HG02571 (cell line): ENCODE data around the gene INPP5A.
"Not testable (repeated sequence)": the region's sequence is repeated elsewhere in the genome, so short reads cannot be mapped to it uniquely, and the experiment has no call there.

Experiments used
- ATAC-seq: cut with Tn5 transposase; IDR thresholded peaks from one replicate; pipeline ENCODE4 v1.9.1; 2021; ENCODE audit warnings: mild to moderate bottlenecking, moderate library complexity; ENCODE audit not compliant: unreplicated experiment

Gene INPP5A

DNA sequence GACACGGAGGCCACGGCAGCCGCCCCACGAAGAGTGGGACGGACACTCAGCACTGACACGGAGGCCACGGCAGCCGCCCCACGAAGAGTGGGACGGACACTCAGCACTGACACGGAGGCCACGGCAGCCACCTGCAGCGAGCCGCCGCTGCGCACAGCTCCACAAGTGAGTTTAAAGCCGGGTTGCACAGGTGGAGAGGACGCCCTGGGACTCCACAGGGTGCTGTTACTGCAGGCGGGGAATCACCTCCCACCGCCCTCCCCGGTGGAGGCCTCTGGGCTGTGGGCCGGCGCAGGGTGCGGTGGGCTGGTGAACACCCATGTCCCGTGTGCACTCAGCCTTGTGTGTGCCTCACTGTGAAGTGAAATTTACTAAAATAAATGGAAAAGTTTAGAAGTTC is 235.2 kb downstream of the INPP5A start:
- ATAC-seq, result not testable (repeated sequence)

GRCh38 chr10:132774181-132774901 is 236.8 kb downstream of the INPP5A start:
- ATAC-seq, result no peak

- ATAC-seq, result no peak
Observed at GRCh38 chr10:132774902-132775863, 237.6 kb downstream of the INPP5A start.

DNA sequence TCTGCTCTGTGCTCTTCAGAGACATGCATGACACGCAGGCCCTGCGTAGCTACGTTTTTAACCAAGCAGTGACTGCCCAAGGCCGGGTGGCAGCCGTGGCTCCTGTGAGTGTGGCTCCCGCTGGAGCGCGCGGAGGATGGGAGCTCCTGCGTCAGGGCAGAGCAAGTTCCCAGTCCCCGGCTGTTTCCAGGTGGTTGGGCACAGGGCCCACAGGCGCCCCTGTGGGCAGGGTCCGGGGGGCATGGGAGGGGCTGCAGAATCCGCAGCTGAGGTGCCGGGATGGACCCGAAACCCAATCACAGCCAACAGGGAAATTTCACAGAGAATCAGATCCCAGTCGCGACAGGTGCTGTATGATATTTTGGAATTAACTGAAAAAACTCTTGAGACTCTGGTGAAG is 238.6 kb downstream of the INPP5A start:
- ATAC-seq, result no peak

DNA sequence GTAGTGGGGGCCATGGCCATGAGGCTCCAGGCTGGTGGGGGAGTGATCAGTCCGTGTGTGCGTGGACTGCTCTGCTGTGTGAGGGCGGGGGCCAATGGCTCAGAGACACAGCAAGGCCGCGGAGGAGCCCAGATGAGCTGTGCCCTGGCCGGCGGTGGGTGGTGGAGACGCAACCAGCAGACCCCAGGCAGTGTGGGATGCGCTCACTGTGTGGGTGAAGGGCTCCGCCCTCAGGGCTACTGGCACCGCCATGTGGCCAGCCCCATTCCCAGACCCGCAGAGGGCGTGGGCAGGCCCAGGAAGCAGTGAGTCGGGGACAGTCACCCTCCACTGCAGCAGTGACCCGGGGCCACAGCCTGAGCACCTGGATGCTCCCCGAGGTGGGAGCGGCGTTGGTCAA is 239.2 kb downstream of the INPP5A start:
- ATAC-seq, result no peak

DNA sequence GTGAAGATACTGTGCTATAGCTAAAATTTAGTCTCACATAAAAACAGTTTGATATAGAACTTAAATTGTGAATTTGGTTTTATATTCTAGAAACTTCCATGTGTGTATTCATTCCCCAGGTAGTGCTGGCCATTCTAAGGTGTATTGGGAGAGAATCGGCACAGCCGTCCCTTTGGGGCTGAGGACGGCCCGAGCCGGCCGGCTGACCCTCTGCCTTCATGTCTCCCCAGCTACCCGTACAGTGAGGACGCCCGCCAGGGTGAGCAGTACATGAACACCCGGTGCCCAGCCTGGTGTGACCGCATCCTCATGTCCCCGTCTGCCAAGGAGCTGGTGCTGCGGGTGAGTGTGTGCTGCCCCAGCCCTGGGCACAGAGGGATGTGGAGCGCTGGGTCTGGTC is 239.9 kb downstream of the INPP5A start:
- no peak for ATAC-seq

DNA sequence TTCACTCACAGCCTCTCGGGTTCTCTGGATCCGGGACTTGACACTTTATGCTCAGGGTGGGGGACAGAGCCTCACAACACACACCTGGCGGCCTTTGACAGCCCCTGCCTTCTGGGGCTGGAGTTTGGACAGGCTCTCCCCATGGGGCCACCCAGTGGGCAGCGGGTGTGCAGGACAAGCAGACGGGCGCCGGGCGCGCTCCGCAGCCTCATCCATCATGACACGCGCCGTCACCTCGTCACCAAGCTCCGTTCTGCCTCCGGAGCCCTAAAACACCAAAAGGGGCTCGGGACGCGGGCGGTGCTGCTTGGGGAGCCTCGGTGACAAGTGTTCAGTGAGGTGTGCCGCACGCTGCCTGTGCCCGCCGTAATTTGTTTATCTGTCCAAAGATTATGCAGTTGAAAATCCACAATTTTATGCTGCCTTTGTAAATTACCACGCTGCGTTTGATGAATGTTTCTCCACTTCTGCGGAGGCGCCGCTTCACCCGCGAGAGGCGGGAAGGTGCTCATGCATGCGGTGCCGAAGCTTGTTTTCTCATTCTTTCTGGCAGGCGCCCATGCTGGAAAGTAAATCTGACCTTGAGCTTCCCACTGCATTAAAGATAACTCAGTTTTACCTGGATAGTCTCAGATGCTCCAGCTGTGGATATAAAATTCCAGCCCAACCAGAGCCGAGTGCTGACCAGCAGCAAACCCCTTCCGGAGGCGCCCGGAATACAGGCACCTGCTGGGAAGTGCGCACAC is 242.1 kb downstream of the INPP5A start:
- no peak for ATAC-seq

- no peak for ATAC-seq
Observed at GRCh38 chr10:132780356-132780755, 242.8 kb downstream of the INPP5A start.

DNA sequence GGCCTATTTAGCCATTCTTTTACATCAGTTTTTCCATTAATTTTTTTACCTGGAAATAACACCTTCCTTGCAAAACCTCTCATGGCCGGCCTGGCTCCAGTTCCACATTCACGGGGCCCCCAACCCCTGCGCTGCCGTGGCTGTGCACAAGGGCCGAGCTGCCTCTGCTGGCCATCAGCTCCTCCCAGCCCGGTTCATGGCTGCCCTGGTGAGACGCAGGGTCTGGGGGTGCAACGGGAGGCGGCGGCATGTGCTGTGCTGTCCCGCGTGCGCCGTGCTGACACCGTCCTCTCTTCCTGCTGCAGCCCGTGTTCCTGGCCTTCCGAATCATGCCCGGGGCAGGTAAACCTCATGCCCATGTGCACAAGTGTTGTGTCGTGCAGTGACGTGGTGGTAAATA is 244.0 kb downstream of the INPP5A start:
- no peak for ATAC-seq

DNA sequence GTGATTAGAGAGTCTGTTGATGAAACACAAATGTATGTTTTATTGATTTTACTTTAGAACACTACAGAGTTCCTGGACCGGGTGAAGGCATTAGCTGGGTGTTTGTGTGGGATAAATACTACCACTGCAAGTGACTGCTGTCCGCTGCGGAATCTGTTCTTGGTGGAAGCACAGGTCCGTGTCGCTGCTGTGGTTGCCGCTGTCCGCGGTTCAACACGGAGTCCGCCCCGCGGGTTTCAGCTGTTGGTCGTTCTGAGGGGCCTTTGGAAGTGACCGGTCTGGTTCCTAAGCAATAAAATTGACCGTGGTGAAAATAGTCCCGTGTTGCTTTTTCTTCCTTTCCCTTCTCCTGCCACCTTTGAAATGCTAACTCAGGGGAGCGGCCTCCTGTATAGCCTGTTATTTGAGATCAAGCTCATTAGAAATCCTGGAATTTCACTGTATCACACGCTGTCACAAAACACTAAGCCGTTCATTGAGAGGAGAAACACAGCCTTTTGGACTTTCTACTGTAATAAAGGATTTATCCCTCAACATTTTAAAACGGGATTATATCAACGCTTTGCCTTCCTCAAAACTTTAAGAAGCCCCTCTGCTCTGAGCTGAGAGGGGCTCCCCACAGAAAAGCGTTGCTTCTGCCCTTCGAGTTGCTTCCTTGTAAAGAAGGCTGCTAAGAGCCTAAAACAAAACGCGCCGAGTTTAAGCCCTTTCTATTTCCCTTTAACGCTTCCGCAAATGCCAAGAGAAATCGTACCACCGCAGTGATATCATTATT is 245.8 kb downstream of the INPP5A start:
- no peak for ATAC-seq

DNA sequence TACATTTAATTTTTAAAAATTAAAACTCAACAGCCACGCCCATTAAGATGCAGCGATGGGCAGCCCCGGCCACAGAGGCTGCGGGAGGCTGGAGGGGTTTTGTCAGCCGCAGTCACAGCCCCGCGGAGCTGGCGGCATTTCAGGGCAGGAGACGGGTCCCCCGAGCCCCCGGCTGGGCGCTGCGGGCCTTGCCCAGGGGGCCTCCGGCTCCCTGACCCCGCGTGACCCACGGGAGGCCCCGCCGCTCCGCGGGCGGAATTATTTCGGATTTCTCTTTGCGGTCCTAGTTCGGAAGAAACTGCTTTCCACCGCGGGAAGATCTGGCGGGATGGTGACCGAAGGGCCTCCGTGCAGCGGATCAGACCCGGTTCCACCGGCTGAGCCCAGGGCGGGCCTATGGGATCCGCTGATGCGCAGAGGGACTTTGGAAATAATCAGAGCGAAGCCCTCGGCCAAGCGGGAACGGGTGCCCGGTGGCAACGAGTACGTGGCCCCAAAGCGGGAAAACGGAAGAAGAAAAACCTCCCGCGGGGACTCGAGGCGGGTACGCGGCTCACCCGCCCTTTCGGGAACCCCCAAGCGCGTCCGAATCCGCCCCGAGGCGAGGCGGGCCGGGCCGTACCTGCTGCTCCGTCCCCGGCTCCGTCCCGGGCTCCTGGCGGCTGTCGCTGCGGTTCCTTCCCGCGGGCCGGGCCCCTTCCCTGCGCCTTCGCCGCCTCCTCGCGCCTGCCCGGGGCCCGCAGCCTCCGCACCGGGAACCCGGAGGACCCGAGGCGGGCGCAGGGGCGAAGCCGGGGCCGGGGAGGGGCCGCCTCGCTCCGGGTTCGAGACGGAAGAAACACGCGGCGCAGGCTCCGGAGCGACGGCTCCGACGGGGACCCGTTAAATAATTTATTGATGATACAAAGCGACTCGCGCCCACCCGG is 246.6 kb downstream of the INPP5A start:
- no peak for ATAC-seq

DNA sequence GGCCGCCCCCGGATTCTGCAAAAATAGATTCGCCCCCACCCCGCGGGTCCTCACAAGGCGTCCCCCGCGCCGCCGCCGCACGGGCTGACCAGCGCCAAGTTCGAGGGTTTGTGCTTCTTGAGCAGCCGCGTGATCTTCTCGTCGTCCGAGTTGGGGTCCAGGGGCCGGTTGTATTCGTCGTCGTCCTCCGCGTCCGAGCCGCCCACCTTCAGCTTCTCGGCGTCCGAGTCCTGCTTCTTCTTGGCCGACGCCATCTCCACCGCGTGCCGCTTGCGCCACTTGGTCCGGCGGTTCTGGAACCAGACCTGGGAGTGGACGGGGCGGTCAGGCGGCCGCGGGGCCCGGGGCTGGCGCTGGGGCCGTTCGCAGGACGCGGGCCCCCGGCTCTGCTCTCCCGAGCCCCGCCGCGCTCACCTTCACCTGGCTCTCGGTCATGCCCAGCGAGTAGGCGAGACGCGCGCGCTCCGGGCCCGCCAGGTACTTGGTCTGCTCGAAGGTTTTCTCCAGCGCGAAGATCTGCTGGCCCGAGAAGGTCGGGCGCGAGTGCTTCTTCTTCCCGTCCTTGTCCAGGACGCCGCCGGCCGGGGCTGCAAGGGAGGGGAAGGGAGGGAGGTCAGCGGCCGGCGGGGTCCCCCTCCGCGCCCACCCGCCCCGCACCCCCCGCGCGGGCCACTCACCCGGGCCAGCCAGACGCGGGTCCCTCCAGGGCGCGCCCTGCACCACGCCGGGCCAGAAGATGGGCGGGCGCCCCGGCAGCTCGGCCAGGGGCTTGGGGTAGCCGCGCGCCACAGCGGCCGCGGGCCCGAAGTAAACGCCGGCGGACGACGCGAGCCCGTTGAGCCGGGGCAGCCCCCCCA is 247.5 kb downstream of the INPP5A start:
- ATAC-seq, result no peak

DNA sequence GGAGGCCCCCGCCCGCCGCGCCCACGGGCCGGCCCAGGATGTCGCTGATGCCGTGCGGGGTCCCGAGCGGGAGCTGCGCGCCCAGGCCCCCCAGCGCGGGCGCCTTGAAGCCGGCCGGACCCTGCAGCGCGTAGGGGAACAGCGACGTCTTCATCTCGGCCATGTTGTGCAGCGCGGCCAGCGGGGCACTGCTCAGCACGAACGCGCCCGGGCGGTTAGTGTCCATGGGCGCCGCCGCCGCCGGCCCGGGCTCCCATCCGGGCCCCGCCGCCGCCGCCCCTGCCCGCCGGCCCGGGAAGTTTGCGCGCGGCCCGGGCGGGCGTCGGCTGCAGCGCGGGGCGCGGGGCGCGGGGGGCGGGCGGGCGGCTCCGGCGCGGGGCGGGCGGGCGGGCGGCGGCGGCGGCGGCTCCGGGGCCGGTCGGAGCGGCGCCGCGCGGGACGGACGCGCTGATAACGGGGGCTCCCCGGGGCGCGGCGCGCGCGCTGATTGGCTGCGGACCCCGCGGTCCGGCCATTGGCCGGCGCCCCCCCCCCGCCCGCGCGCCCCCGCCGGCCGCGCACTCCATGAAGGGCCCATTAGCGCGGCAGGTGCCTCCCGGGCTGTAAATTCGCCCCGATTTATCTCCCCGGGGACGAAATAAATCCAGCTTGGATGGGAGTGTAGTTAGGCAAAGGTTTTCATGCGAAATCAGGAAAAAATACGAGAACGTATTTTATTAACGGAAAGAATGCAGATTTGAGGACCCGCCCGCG is 248.3 kb downstream of the INPP5A start, which contains the start of gene NKX6-2:
NKX6-2 (minus strand) TSS at position 425 of the 753 bp plus-strand sequence; CDS start at position 226, 199 bp downstream.
- ATAC-seq, result no peak

- no peak for ATAC-seq
Observed at GRCh38 chr10:132786476-132786883, 248.9 kb downstream of the INPP5A start.

- ATAC-seq, result no peak
Observed at GRCh38 chr10:132786884-132787494, 249.4 kb downstream of the INPP5A start.

DNA sequence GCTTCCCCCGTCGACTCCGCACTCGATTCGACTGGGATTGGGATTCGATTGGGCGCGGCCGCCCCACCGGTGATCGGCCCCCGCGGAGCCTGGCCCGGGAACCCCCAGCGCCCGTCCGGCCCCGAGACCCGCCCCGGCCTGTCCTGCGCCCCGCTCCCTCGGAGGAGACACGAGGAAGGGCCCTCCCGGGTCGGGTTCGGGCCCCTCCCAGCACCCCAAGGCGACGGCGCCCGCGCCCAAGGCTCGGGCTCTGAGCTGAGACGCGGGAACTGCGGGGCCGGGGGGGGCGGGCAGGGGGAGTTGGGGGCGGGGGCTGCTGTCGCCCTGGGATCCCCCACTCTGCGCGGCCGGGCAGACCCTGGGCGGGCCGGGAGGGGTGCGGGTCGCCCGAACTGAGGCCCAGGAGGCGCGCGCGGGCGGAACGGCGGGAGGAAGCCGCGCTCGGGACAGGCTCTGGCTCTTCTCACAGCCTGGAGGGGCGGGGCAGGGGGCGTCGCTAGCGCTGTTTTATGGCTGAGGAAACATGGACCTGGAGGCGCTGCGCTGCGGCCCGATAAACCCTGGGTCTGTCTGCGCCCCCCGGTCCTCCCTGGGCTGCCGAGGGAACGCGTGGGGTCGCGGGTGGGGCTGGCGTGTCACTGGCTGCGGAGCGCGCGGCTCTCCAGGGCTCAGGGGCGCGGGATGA is 250.1 kb downstream of the INPP5A start:
- ATAC-seq, result no peak
